Measurements from ENCODE around the gene FLT3. TPM values are rescaled to one million over a fixed set of nuclear protein-coding genes. Genes with fewer than 3 reads are reported as not detected.

FLT3 gene
- total RNA-seq, 1 donor from 2014 or later, result not detected

DNA sequence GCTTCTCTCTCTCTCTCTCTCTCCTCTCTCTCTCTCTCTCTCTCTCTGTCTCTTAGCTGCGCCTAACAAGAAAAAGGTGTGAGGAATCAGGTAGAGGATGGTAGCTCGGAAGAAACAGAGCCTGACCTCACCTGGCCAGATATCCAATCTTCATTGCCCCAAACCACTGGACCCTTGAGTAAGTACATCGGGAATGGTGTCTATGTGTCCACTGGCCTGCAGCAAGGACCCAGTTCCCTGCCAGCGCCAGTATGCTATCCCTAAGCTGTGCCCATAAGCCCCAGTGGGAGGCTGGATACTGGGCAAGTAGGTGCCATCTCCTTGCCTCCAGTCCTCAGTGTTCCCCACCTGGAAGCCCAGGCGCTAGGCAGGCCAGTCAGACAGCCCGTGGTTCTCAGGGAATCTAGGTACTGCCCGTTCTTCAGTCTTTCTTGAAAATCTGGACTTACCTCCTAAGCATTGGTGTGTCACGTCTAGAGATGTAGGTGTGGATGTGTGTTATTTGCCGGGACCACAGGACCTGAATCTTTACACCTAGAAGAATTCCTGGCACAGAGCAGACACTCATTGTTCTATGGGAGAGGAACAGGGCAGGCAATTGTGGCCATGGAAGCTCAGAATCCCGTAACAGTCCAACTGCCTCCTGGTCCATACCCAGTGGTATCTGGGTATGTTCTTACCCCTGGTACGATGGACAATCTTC is 119.2 kb downstream of the FLT3 start:
- peaks cover 5% of the 10 kb centered on the region for H3K4me1 Mint-ChIP-seq (ENCODE audit: unreplicated experiment)
- TF ChIP-seq, protein P1, sequence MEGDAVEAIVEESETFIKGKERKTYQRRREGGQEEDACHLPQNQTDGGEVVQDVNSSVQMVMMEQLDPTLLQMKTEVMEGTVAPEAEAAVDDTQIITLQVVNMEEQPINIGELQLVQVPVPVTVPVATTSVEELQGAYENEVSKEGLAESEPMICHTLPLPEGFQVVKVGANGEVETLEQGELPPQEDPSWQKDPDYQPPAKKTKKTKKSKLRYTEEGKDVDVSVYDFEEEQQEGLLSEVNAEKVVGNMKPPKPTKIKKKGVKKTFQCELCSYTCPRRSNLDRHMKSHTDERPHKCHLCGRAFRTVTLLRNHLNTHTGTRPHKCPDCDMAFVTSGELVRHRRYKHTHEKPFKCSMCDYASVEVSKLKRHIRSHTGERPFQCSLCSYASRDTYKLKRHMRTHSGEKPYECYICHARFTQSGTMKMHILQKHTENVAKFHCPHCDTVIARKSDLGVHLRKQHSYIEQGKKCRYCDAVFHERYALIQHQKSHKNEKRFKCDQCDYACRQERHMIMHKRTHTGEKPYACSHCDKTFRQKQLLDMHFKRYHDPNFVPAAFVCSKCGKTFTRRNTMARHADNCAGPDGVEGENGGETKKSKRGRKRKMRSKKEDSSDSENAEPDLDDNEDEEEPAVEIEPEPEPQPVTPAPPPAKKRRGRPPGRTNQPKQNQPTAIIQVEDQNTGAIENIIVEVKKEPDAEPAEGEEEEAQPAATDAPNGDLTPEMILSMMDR (conservative IDR thresholded peaks at IDR 0.05), result no peak
- H3K27ac Mint-ChIP-seq, result no peak overlapping the region
- H3K4me3 Mint-ChIP-seq, result peak overlapping the region; percentile 72
- no peaks in the 10 kb centered on the region for H3K9me3 Mint-ChIP-seq
- DNase-seq (ENCODE audit: extremely low spot score, unreplicated experiment), result no peak
- H3K27me3 Mint-ChIP-seq, result peaks cover 89% of the 10 kb centered on the region
- no peaks in the 10 kb centered on the region for H3K36me3 Mint-ChIP-seq

DNA sequence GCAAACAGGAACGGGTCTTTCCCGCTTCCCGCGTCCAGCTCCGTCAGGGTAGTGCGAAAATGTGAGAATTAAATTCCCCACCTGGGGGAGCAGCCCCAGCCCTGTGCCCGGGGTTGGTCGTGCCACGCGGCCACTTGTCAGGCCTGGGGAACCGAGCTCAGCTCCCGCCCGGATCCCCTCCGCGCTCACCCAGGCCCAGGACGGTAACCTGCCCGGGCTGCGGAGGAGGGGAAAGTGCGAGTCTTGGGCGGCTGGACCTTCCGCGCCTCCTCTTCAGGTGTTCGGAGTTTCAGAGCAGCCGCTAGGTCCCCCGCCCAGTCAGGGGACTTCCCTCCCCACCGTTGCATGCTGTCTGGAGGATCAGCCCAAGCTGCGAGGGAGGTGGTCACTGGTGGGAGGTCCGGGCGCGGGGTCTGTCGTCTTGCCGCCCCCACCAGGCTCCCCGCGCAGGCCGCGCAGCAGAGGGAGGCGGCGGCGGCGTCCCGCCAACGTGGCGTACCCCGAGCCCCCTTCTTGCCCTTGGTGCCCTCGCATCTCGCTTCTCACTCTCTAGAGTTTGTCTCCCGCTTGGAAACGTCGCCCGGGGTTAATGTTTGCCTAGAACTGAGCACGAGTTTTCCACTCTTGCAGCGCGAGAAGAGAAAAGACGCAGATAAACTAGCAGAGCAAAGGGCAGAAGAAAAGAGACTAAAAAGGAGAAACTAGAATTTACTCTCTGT is 119.9 kb downstream of the FLT3 start:
- Mint-ChIP-seq H3K27me3 (peaks cover 90% of the 10 kb centered on the region), H3K27ac (no peak overlapping the region), H3K4me1 (ENCODE audit: unreplicated experiment) (peaks cover 5% of the 10 kb centered on the region), H3K4me3 (peak overlapping the region; percentile 72), H3K9me3 (no peaks in the 10 kb centered on the region), H3K36me3 (no peaks in the 10 kb centered on the region)
- TF ChIP-seq, protein P1 (conservative IDR thresholded peaks at IDR 0.05), result no peak
- DNase-seq (ENCODE audit: extremely low spot score, unreplicated experiment), result no peak

DNA sequence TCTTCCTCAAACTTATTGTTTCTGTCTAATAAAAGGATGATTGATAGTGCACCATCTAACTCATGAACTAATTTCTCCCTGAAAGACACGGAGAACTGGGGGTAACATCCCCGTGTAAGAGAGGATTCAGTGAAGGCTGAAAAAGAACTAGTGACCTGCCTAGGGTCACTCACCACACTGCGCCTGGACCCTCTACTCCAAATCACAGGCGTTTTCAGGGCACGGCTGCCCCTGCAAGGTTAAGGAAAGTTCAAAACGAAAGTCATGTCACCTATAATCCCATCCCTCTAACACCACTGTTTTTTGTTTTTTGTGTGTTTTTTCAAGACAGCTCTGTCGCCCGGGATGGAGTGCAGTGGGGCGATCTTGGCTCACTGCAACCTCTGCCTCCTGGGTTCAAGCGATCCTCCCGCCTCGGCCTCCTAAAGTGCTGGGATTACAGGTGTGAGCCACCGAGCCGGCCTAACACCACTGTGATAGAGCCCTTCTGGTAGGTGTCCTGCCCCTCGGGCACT is 120.6 kb downstream of the FLT3 start:
- Mint-ChIP-seq H3K9me3 (no peaks in the 10 kb centered on the region), H3K4me3 (peak overlapping the region; percentile 54), H3K27me3 (peaks cover 93% of the 10 kb centered on the region), H3K36me3 (no peaks in the 10 kb centered on the region), H3K4me1 (ENCODE audit: unreplicated experiment) (peaks cover 5% of the 10 kb centered on the region), H3K27ac (no peak overlapping the region)
- TF ChIP-seq, protein P1 (conservative IDR thresholded peaks at IDR 0.05), result no peak
- DNase-seq (ENCODE audit: extremely low spot score, unreplicated experiment), result no peak

DNA sequence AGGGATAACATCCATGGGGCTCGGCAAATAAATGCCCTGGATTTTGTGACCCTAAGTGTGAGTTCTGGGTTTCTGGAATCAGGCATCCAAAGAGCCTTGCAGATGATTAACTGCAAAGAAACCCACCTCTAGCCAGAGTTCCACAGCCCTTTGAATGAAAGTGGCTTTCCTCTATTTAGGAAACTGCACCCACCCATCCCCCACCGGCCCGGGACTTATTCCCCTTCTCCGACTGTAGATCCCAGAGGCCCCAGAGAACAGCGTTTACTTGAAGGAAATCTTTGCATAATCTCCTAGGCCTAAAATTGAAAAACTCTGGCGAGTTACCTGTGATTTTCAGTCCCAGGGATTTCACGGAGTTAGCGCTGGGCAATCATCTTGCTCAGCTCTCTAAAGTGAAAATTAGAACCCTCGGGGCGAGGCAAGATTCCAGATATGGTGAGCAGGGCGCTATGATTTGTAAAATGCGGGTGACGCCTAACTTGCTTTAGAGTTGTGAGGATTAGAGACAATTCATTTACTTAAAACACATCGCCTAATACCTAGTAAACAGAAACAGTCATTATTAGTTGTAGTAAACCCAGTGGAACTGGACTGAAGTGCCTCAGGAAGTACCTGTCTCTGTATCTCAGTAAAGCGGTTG is 121.3 kb downstream of the FLT3 start:
- TF ChIP-seq, protein P1 (conservative IDR thresholded peaks at IDR 0.05), result no peak
- DNase-seq (ENCODE audit: extremely low spot score, unreplicated experiment), result no peak
- no peak overlapping the region for H3K27ac Mint-ChIP-seq
- peak overlapping the region; percentile 54 for H3K4me3 Mint-ChIP-seq
- no peaks in the 10 kb centered on the region for H3K9me3 Mint-ChIP-seq
- H3K36me3 Mint-ChIP-seq, result no peaks in the 10 kb centered on the region
- H3K4me1 Mint-ChIP-seq (ENCODE audit: unreplicated experiment), result peaks cover 5% of the 10 kb centered on the region
- H3K27me3 Mint-ChIP-seq, result peaks cover 95% of the 10 kb centered on the region

DNA sequence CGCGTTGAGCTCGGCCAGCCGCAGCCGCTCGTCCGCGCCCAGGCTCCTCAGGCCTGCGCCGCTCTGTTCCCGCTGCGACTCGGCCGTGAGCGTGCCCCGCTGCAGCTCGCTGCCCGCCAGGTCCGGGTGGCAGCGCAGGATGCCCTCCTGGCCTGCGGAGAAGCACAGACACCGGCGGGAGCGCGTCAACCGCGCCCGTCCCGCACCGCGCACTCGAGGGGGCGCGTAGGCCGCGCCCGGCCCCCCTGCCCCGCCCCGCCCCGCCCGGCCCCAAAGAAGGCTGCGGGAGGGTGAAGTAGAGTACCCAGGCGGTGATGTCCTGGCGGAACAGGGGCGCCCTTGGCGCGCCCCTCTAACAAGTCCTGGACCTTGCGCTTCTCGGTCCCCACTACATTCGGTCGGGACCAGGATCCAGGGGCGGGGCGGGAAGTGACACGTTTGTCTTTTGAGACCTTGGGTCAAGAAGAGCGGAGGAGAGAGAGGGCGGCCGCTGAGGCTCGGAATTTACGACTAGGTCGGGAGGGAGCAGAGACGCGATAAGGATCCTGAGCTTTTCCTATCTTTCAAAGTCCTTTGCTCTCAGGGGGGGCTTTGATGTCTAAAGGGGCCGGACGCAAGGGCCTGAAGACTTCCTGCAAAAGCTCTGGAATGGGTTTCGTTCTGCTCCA is 121.9 kb downstream of the FLT3 start:
- peak overlapping the region; percentile 59 for H3K27ac Mint-ChIP-seq
- no peaks in the 10 kb centered on the region for H3K36me3 Mint-ChIP-seq
- H3K9me3 Mint-ChIP-seq, result no peaks in the 10 kb centered on the region
- no peak for DNase-seq (ENCODE audit: extremely low spot score, unreplicated experiment)
- H3K4me3 Mint-ChIP-seq, result peak overlapping the region; percentile 70
- H3K27me3 Mint-ChIP-seq, result peaks cover 95% of the 10 kb centered on the region
- TF ChIP-seq, protein P1 (conservative IDR thresholded peaks at IDR 0.05), result no peak
- H3K4me1 Mint-ChIP-seq (ENCODE audit: unreplicated experiment), result peaks cover 5% of the 10 kb centered on the region
